ENCODE measurements around the gene PDLIM5. TPM values are rescaled to one million over a fixed set of nuclear protein-coding genes. Genes with fewer than 3 reads are reported as not detected.

Gene PDLIM5
- total RNA-seq, 2 experiments from 2014 or later, result 6.3 to 12.6 TPM

DNA sequence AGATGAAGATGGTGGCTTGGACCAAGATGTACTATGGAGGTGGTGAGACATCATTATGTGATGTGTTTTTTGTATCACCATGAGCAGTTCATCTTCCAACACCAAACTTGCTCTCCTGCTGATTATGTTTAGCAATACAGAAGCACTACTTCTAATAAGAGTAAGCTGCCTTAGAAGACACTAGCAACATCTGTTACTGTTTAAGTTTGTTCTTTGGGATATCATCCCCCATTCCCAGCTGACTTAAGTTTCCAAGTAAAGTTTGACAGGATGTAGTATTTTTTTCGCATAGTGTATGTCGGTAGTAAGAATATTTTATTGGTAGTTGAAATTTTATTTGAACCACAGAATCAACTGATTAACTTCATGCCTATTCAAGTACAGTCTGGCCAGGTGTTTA, 182.5 kb downstream of the PDLIM5 start:
- Histone ChIP-seq H3K36me3 (ENCODE audit: insufficient read depth, low read length) (no peaks in the 10 kb centered on the region), H2AFZ (ENCODE audit: low read length) (no peak overlapping the region), H3K9me2 (ENCODE audit: insufficient read depth, low read length) (no peaks in the 10 kb centered on the region), H3K4me2 (ENCODE audit: low read length) (no peak overlapping the region), H4K20me1 (ENCODE audit: insufficient read depth, low read length) (no peaks in the 10 kb centered on the region), H3K79me2 (ENCODE audit: insufficient read depth, low read depth, low read length) (no peaks in the 10 kb centered on the region), H3K9me3 (ENCODE audit: low read length) (no peaks in the 10 kb centered on the region), H3K4me1 (ENCODE audit: insufficient read depth, low read length, poor library complexity, severe bottlenecking) (no peaks in the 10 kb centered on the region), H3K4me3 (ENCODE audit: low read depth, low read length, poor library complexity, severe bottlenecking) (no peak overlapping the region), H3K27ac (ENCODE audit: low read depth, low read length, poor library complexity, severe bottlenecking) (no peak overlapping the region)
- no peak for DNase-seq (ENCODE audit: low spot score)
- intact Hi-C loops (cut with micrococcal nuclease; ENCODE audit: unreplicated experiment), result no loop called here
- no TSS peak for BruUV-seq (replicated peaks)
- no peak for TF ChIP-seq EZH2phosphoT487 (IDR thresholded peaks at IDR 0.05; ENCODE audit: borderline replicate concordance, low read depth, low read length)
- TF ChIP-seq, protein P1, sequence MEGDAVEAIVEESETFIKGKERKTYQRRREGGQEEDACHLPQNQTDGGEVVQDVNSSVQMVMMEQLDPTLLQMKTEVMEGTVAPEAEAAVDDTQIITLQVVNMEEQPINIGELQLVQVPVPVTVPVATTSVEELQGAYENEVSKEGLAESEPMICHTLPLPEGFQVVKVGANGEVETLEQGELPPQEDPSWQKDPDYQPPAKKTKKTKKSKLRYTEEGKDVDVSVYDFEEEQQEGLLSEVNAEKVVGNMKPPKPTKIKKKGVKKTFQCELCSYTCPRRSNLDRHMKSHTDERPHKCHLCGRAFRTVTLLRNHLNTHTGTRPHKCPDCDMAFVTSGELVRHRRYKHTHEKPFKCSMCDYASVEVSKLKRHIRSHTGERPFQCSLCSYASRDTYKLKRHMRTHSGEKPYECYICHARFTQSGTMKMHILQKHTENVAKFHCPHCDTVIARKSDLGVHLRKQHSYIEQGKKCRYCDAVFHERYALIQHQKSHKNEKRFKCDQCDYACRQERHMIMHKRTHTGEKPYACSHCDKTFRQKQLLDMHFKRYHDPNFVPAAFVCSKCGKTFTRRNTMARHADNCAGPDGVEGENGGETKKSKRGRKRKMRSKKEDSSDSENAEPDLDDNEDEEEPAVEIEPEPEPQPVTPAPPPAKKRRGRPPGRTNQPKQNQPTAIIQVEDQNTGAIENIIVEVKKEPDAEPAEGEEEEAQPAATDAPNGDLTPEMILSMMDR (conservative IDR thresholded peaks at IDR 0.05; ENCODE audit: low read length), result no peak
- CTCF ChIA-PET (ENCODE audit: unreplicated experiment), result no interaction called here
- POLR2A ChIA-PET, result interaction anchor here (0.6 kb wide), 1 partner anchor 16 kb away, joined by 3 read pairs; no protein-coding TSS in a partner anchor

DNA sequence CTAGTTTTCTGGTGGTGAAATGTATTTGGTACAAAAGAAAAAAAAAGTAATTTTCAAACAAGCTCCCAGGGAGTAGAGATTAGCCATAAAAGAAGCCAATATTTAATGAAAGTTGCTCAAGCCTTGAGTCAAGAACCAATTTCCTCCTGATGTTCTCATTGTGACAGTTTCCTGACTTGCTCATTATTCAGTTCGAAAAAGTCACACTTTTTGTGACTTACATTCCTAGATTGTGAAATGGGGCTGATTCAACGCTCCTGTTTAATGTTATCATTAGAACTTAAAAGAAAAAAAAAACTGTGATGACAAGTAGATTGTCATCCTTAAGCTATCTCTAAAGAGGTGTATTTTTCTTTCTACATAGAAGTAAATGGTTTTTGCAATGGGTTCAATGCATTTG, 183.4 kb downstream of the PDLIM5 start:
- POLR2A ChIA-PET, result interaction anchor here (0.6 kb wide), 1 partner anchor 14 kb away, joined by 7 read pairs; no protein-coding TSS in a partner anchor
- Histone ChIP-seq H2AFZ (ENCODE audit: low read length) (no peak overlapping the region), H3K4me3 (ENCODE audit: low read depth, low read length, poor library complexity, severe bottlenecking) (no peak overlapping the region), H3K9me3 (ENCODE audit: low read length) (no peaks in the 10 kb centered on the region), H4K20me1 (ENCODE audit: insufficient read depth, low read length) (no peaks in the 10 kb centered on the region), H3K27ac (ENCODE audit: low read depth, low read length, poor library complexity, severe bottlenecking) (no peak overlapping the region), H3K36me3 (ENCODE audit: insufficient read depth, low read length) (no peaks in the 10 kb centered on the region), H3K4me1 (ENCODE audit: insufficient read depth, low read length, poor library complexity, severe bottlenecking) (no peaks in the 10 kb centered on the region), H3K4me2 (ENCODE audit: low read length) (no peak overlapping the region), H3K79me2 (ENCODE audit: insufficient read depth, low read depth, low read length) (no peaks in the 10 kb centered on the region), H3K9me2 (ENCODE audit: insufficient read depth, low read length) (no peaks in the 10 kb centered on the region)
- intact Hi-C loops (cut with micrococcal nuclease; ENCODE audit: unreplicated experiment), result no loop called here
- no TSS peak for BruUV-seq (replicated peaks)
- no peak for DNase-seq (ENCODE audit: low spot score)
- CTCF ChIA-PET (ENCODE audit: unreplicated experiment), result no interaction called here
- TF ChIP-seq, protein P1 (conservative IDR thresholded peaks at IDR 0.05; ENCODE audit: low read length), result no peak
- TF ChIP-seq EZH2phosphoT487 (IDR thresholded peaks at IDR 0.05; ENCODE audit: borderline replicate concordance, low read depth, low read length), result no peak

DNA sequence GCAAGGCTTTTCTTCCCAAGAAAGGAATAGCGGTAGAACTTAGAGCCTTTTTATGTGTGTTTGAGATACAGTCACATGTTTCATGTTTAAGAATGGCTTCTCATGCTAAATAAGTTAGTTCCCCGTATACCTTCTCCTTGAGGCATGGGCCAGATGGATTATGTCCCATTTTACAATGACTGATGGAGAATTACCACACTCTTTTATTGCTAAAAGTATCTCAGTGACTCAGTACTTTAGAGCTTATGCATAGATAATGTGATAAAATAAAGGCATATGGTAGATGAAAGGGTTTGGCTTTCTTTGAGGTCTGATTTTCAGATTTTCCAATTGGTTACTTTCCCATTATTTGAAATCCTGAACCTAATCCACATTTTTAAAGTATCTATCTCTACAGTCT, 184.3 kb downstream of the PDLIM5 start:
- DNase-seq (ENCODE audit: low spot score), result no peak
- H2AFZ ChIP-seq (ENCODE audit: low read length), result no peak overlapping the region
- TF ChIP-seq EZH2phosphoT487 (IDR thresholded peaks at IDR 0.05; ENCODE audit: borderline replicate concordance, low read depth, low read length), result no peak
- TF ChIP-seq, protein P1 (conservative IDR thresholded peaks at IDR 0.05; ENCODE audit: low read length), result no peak
- intact Hi-C loops (cut with micrococcal nuclease; ENCODE audit: unreplicated experiment), result no loop called here
- no TSS peak for BruUV-seq (replicated peaks)
- no peak overlapping the region for H3K4me2 ChIP-seq (ENCODE audit: low read length)
- H3K79me2 ChIP-seq (ENCODE audit: insufficient read depth, low read depth, low read length), result no peaks in the 10 kb centered on the region
- no peak overlapping the region for H3K27ac ChIP-seq (ENCODE audit: low read depth, low read length, poor library complexity, severe bottlenecking)
- no peaks in the 10 kb centered on the region for H3K36me3 ChIP-seq (ENCODE audit: insufficient read depth, low read length)
- ChIA-PET CTCF (ENCODE audit: unreplicated experiment) (no interaction called here), POLR2A (interaction anchor here (0.6 kb wide), 1 partner anchor 15 kb away, joined by 7 read pairs; no protein-coding TSS in a partner anchor)
- H3K9me3 ChIP-seq (ENCODE audit: low read length), result no peaks in the 10 kb centered on the region
- no peak overlapping the region for H3K4me3 ChIP-seq (ENCODE audit: low read depth, low read length, poor library complexity, severe bottlenecking)
- H4K20me1 ChIP-seq (ENCODE audit: insufficient read depth, low read length), result no peaks in the 10 kb centered on the region
- no peaks in the 10 kb centered on the region for H3K4me1 ChIP-seq (ENCODE audit: insufficient read depth, low read length, poor library complexity, severe bottlenecking)
- H3K9me2 ChIP-seq (ENCODE audit: insufficient read depth, low read length), result no peaks in the 10 kb centered on the region
